ENCODE data around the gene DIO3. TPM values are rescaled to one million over a fixed set of nuclear protein-coding genes. Genes with fewer than 3 reads are reported as not detected.

DIO3 gene
- polyA plus RNA-seq, 1 donor from 2014 or later = 49.2 TPM

DNA sequence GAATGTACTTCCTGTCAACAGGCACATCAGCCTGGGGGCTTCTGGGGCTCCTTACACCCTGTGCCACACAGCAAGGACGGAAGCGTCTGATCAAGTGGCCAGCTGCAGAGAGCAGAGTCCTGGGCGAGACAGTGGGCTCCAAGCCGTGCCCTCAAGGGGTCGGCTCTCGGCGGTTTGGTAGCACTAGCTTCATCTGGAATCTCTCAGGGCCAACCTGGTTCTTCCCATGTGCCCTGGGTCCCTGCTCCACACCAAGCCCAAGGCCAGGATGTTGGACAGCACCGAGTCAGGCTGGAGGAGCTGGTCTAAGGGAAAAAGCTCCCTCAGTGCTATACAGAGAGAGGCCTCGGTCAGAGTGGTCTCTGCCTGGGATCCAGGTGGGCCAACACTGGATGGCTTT, 20.5 kb downstream of the DIO3 start:
- no peak overlapping the region for H3K4me3 ChIP-seq (ENCODE audit: low read length)
- TF ChIP-seq EP300 (conservative IDR thresholded peaks at IDR 0.05; ENCODE audit: poor library complexity, severe bottlenecking) = no peak
- no peak for TF ChIP-seq RAD21 (conservative IDR thresholded peaks at IDR 0.05)
- no peak for TF ChIP-seq EZH2 (IDR thresholded peaks at IDR 0.05; ENCODE audit: borderline replicate concordance, insufficient read depth, low read length, poor library complexity, severe bottlenecking)
- TF ChIP-seq POLR2AphosphoS5 (IDR thresholded peaks at IDR 0.05) = no peak
- no peak for TF ChIP-seq TAF1 (IDR thresholded peaks at IDR 0.05; ENCODE audit: low read depth)
- no peaks in the 10 kb centered on the region for H3K79me2 ChIP-seq (replicated peaks; ENCODE audit: insufficient read depth, low read length)
- no peaks in the 10 kb centered on the region for H3K9me2 ChIP-seq (ENCODE audit: insufficient read depth, low read length)
- no peaks in the 10 kb centered on the region for H3F3A ChIP-seq (ENCODE audit: insufficient read depth, low read length, poor library complexity, severe bottlenecking)
- H3K4me2 ChIP-seq (ENCODE audit: low read length) = no peak overlapping the region
- no peaks in the 10 kb centered on the region for H4K20me1 ChIP-seq (ENCODE audit: insufficient read depth)
- H3K27ac ChIP-seq (ENCODE audit: low read length) = no peak overlapping the region
- no peak overlapping the region for H3K9ac ChIP-seq (ENCODE audit: low read length)
- H3K36me3 ChIP-seq (ENCODE audit: insufficient read depth, low read length) = no peaks in the 10 kb centered on the region
- no peaks in the 10 kb centered on the region for H3K9me3 ChIP-seq (ENCODE audit: low read length)
- H2AFZ ChIP-seq (ENCODE audit: low read depth, low read length) = no peak overlapping the region
- no peaks in the 10 kb centered on the region for H3K27me3 ChIP-seq (ENCODE audit: insufficient read depth, low read depth, low read length)

- Histone ChIP-seq H4K20me1 (ENCODE audit: insufficient read depth) (no peaks in the 10 kb centered on the region), H3K27ac (ENCODE audit: low read length) (no peak overlapping the region), H3K4me2 (ENCODE audit: low read length) (no peak overlapping the region)
Measured at GRCh38 chr14:101582294-101582693, 21.0 kb downstream of the DIO3 start.

More at GRCh38 chr14:101582294-101582693, 21.0 kb downstream of the DIO3 start:
- Histone ChIP-seq H3K27me3 (ENCODE audit: insufficient read depth, low read depth, low read length) (no peaks in the 10 kb centered on the region), H3K4me3 (ENCODE audit: low read length) (no peak overlapping the region), H2AFZ (ENCODE audit: low read depth, low read length) (no peak overlapping the region), H3K36me3 (ENCODE audit: insufficient read depth, low read length) (no peaks in the 10 kb centered on the region), H3F3A (ENCODE audit: insufficient read depth, low read length, poor library complexity, severe bottlenecking) (no peaks in the 10 kb centered on the region), H3K79me2 (replicated peaks; ENCODE audit: insufficient read depth, low read length) (no peaks in the 10 kb centered on the region), H3K9me2 (ENCODE audit: insufficient read depth, low read length) (no peaks in the 10 kb centered on the region), H3K9ac (ENCODE audit: low read length) (no peak overlapping the region), H3K9me3 (ENCODE audit: low read length) (no peaks in the 10 kb centered on the region)
- TF ChIP-seq EP300 (conservative IDR thresholded peaks at IDR 0.05; ENCODE audit: poor library complexity, severe bottlenecking) (no peak), SMC3 (conservative IDR thresholded peaks at IDR 0.05; ENCODE audit: poor library complexity) (no peak), REST (IDR thresholded peaks at IDR 0.05; ENCODE audit: borderline replicate concordance) (no peak), TAF1 (IDR thresholded peaks at IDR 0.05; ENCODE audit: low read depth) (no peak), MXI1 (conservative IDR thresholded peaks at IDR 0.05; ENCODE audit: poor library complexity, severe bottlenecking) (no peak), EZH2 (IDR thresholded peaks at IDR 0.05; ENCODE audit: borderline replicate concordance, insufficient read depth, low read length, poor library complexity, severe bottlenecking) (no peak), RAD21 (conservative IDR thresholded peaks at IDR 0.05) (no peak), POLR2AphosphoS5 (IDR thresholded peaks at IDR 0.05) (no peak)
- TF ChIP-seq, protein P1, sequence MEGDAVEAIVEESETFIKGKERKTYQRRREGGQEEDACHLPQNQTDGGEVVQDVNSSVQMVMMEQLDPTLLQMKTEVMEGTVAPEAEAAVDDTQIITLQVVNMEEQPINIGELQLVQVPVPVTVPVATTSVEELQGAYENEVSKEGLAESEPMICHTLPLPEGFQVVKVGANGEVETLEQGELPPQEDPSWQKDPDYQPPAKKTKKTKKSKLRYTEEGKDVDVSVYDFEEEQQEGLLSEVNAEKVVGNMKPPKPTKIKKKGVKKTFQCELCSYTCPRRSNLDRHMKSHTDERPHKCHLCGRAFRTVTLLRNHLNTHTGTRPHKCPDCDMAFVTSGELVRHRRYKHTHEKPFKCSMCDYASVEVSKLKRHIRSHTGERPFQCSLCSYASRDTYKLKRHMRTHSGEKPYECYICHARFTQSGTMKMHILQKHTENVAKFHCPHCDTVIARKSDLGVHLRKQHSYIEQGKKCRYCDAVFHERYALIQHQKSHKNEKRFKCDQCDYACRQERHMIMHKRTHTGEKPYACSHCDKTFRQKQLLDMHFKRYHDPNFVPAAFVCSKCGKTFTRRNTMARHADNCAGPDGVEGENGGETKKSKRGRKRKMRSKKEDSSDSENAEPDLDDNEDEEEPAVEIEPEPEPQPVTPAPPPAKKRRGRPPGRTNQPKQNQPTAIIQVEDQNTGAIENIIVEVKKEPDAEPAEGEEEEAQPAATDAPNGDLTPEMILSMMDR (IDR thresholded peaks at IDR 0.05; ENCODE audit: poor library complexity, severe bottlenecking) = no peak

Data from neural cell (in vitro differentiated cells).